ACHN (cell line): ENCODE results near the gene ZNF366.

Experiments used
- DNase-seq: peaks from one replicate; pipeline ENCODE4 v3.0.0-alpha.2; 2015
- in situ Hi-C: cut with HindIII; loops from 2 replicates; pipeline ENCODE4 v1.10.0; 2017; ENCODE audit warnings: low sequenced_read_pairs, low pct_ligation_motif_present, low pct_unique_long_range_greater_than_20kb

The ZNF366 gene

GRCh38 chr5:72400950-72401349 is 106.3 kb downstream of the ZNF366 start:
- no peak for DNase-seq
- in situ Hi-C loops = no loop called here

DNA sequence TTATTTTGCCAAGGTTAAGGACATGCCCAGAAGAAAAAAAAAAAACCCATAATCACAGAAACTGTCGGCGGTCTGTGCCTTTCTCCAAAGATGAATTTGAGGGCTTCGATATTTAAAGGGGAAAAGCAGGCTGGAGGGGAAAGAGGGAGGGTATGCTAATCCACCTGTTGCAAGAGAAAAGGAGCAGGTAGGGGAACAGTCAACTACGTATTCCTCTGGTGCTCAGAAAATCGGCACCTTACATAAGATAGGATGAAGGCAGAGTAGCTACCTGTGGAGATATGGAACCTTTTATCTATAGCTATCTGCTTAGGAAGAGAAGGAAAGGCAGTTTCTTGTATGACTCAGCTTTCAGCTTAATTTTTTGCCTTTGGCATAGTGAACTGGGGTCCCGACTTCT is 109.4 kb downstream of the ZNF366 start:
- no peak for DNase-seq
- in situ Hi-C loops = no loop called here

- DNase-seq = peak; percentile 15
- in situ Hi-C loops = no loop called here
Observed at GRCh38 chr5:72394688-72395087, 112.5 kb downstream of the ZNF366 start.

DNA sequence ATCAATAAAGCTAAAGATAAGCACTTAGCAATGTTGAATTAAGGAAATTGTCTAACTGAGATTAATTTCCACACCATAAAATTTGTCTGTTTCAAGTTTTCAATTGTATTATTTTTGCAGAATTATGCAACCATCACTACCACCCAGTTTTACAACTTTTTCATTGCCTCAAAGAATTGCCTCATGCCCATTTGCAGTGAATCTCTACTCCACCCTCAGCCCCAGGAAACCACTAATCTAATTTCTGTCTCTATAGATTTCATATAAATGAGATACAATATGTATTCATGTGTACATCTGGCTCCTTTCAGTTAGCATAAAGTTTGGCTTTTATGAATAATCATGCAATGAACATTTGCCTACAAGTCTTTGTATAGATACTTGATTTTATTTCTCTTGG is 114.2 kb downstream of the ZNF366 start:
- DNase-seq = no peak
- in situ Hi-C loops = no loop called here
